Coronary artery (tissue), 2 donors: ENCODE results near the gene EML4.

Experiments used
- DNase-seq: peaks from one replicate; pipeline ENCODE4 v3.0.0-alpha.2; 2017; ENCODE audit warnings: low spot score
- H3K27ac ChIP-seq, 2 donors: fragments of 200-600 bp; sonication (generic); one replicate each; pipeline ENCODE4 v1.5.1; 2016 to 2019
- H3K4me3 ChIP-seq: fragments of 200-600 bp; sonication (generic); 2 replicates; pipeline ENCODE4 v1.5.1; 2016; ENCODE audit warnings: mild to moderate bottlenecking, moderate library complexity
- TF ChIP-seq, protein P1 (sequence below): fragments of 200-600 bp; sonication (generic); IDR thresholded peaks from one replicate; pipeline ENCODE4 v1.5.1; 2019; ENCODE audit warnings: antibody characterized with exemption

The EML4 gene

DNA sequence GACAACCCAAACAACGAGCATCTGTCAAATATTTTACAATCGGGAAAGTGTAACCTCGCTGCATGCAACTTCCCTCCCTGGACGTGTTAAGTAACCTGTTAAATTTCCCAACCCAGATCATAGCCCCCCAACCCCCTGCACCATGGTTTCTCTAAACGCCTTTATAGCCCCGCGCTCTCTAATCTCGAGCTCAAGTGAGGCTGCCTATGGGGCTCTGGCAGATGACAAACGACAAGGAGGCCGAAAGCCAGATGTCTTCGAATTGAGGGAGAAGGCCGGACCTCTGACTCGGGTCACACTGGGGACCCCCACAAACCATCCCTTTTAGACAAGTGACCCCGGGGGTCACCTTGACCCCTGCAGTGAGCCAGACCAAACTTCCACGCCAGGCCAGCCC, 191.3 kb downstream of the EML4 start:
- H3K4me3 ChIP-seq: peak overlapping the region; percentile 87
- DNase-seq: no peak
- peak overlapping the region; percentile 90 to 95 for H3K27ac ChIP-seq
- TF ChIP-seq, protein P1, sequence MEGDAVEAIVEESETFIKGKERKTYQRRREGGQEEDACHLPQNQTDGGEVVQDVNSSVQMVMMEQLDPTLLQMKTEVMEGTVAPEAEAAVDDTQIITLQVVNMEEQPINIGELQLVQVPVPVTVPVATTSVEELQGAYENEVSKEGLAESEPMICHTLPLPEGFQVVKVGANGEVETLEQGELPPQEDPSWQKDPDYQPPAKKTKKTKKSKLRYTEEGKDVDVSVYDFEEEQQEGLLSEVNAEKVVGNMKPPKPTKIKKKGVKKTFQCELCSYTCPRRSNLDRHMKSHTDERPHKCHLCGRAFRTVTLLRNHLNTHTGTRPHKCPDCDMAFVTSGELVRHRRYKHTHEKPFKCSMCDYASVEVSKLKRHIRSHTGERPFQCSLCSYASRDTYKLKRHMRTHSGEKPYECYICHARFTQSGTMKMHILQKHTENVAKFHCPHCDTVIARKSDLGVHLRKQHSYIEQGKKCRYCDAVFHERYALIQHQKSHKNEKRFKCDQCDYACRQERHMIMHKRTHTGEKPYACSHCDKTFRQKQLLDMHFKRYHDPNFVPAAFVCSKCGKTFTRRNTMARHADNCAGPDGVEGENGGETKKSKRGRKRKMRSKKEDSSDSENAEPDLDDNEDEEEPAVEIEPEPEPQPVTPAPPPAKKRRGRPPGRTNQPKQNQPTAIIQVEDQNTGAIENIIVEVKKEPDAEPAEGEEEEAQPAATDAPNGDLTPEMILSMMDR: no peak

DNA sequence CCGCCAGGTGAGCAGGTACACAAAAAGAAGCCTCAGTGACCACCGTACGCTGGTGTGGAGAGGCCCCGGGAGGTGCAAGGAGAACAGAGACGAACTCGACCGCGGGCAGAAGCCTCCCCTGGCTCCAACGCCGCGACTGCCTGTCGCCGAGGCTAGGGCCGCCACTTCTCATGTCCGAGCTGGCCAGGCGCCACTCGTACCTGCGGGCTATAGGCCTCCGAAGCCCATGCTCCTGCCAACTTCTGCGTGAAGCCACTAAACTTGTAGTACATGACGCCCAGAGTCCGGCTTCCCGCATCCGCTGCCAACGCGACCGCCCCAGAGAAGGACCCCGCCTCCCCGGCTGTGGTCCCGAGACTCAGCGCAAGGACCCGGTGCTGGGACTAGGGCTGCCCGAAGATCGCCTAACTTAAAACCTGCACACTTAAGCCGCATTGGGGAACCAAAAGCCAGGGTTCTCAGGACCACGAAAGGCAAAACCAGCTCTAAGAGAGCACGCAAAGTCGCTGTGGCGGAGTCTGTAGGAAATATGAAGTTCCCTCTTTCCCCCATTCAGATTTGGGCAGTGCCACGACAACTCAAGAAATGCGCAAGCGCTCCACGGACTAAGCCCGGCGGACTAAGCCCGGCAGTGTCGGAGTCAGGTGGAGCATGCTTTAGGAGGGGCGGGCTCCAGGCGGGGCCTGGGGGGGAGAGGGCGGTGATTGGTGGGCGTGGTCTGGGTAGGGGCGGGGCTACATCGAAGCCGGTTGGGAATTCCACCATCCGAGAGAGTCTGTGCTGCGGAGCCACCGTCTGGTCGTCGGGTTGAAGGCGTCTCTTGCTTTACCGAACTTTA, 192.0 kb downstream of the EML4 start, which contains the start of gene COX7A2L:
Gene COX7A2L, minus strand, starts transcription at position 328 of the 838 bp plus-strand sequence. Its CDS starts 56 bp downstream, at position 272.
- DNase-seq: peak; percentile 98
- peak within 1 kb of the TSS; percentile 87 for H3K4me3 ChIP-seq
- TF ChIP-seq, protein P1: no peak
- H3K27ac ChIP-seq: peak within 1 kb of the TSS; percentile 90 to 95

DNA sequence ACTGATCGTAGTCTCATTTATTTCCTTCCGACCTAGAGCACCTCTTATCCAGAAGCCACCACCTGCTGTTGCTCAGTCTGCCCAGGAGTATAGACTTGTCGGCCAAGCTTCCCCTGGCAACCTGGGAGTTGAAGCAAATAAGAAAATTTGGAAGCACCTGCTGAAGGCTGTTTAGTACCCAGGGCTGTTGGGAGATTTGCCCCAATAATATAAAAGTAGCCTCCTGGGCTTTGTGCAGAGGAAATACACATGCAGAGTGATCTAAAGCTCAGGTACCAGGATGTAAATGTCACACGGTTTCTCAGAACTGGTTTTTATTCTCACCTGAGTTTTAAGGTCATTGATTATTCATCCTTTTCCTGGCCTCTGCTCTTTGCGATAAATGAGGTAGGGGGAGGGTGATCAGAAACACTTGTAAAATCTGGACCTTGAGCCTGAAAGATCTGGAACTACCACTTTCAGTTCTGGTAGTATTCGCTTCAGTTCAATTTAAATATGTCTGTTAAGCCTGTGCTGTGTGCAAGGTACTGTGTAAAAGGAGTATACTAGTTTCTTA, 192.7 kb downstream of the EML4 start:
- DNase-seq: no peak
- TF ChIP-seq, protein P1: no peak
- Histone ChIP-seq H3K4me3 (peak overlapping the region; percentile 87), H3K27ac (peak overlapping the region; percentile 90 to 95)

DNA sequence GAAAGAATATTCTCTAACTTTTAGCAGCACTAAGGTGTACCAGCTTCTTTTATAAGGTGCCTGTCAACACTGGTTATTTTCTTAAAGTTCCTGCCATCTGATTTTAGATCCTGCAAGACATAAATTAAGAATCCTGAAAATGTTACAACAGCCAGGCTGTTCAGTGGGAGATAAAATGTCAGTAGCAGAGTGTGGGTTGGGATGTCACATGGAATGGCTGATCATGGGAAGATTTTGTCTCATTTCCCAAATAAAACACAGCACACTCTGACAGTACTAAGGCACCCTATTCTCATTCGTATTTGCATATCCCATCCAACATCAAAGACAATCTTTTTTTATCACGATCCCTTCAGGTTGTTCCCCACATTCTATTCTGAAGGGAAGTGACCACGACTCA, 194.3 kb downstream of the EML4 start:
- no peak overlapping the region for H3K27ac ChIP-seq

DNA sequence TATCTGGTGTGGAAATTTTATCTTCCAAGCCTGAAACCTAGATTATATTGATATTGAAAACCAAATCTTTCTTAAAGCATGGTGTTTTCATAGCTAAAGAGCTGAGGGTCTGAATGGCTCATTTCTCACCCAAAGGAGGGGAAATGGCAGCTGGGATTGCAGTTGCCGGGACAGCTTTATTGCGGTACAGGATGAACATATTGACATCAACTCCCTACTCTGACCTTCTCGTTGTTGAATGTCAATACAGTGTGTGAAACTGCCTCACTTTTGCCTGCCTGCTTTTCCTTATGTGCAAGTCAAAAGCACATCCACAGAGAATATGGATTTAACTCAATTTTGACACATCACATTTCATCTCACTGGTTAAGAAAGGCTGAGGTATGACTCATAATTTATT, 195.5 kb downstream of the EML4 start:
- H3K27ac ChIP-seq: no peak overlapping the region
- TF ChIP-seq, protein P1: no peak
- H3K4me3 ChIP-seq: no peak overlapping the region
- no peak for DNase-seq

More for the DNA sequence above, 194.3 kb downstream of the EML4 start:
- no peak overlapping the region for H3K4me3 ChIP-seq
- TF ChIP-seq, protein P1: no peak
- no peak for DNase-seq

DNA sequence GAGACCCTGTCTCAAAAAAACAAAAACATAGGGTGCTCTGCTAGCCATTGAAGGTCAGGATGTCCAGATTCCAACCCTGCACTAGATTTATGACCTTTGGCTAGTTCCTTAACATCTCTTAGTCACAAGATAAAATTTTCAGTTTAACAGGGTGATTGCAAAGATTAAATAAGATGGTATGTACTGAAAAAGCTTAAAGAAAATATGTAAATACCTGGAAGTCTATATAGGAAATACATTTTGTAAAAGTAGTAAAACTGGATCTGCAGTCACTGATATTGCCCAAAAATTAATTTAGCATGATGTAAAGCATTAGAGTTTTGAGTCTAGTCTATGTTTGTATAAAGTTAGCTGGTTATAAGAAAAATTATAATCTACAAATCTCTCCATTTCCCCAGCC, 197.3 kb downstream of the EML4 start:
- Histone ChIP-seq H3K27ac (no peak overlapping the region), H3K4me3 (no peak overlapping the region)
- TF ChIP-seq, protein P1: no peak
- no peak for DNase-seq
